22Rv1 (cell line): ENCODE results near the gene IQCK.

Experiments used
- CTCF ChIP-seq: fragments of 450-650 bp; IDR thresholded peaks from 2 replicates; pipeline ENCODE4 v1.5.1; 2017; ENCODE audit warnings: mild to moderate bottlenecking
- ZFX ChIP-seq: fragments of 450-650 bp; IDR thresholded peaks from 2 replicates; pipeline ENCODE4 v1.6.1; 2017; ENCODE audit warnings: antibody characterized with exemption, borderline replicate concordance

GRCh38 chr16:19672378-19672777 is 45.7 kb upstream of the IQCK start:
- TF ChIP-seq CTCF = no peak
- no peak for TF ChIP-seq ZFX
